K562 (cell line): Measurements from ENCODE around the gene METTL6.

ENCODE experiments used
- CBX5 ChIP-seq: IDR thresholded peaks from 2 replicates; pipeline ENCODE4 v1.6.1; 2014; ENCODE audit warnings: low read depth, borderline replicate concordance
- CTCF ChIP-seq, 3 experiments: IDR thresholded peaks in 2 of 3; conservative IDR thresholded peaks in 1 of 3; 2 replicates each; pipeline ENCODE4 v1.5.1; 2011 to 2012; ENCODE audit warnings: low read length in 3 of 3, mild to moderate bottlenecking in 3 of 3, control low read depth in 2 of 3, improper control_type of control experiment in 1 of 3, inconsistent platforms in 1 of 3, low read depth in 1 of 3, mixed read lengths in 1 of 3, moderate library complexity in 1 of 3; ENCODE audit not compliant: insufficient read depth in 2 of 3
- EZH2 ChIP-seq: IDR thresholded peaks from 2 replicates; pipeline ENCODE4 v1.6.1; 2012; ENCODE audit warnings: low read depth, mild to moderate bottlenecking, inconsistent platforms, low read length, borderline replicate concordance
- HDAC2 ChIP-seq: fragments of 450-650 bp; IDR thresholded peaks from 2 replicates; pipeline ENCODE4 v1.6.1; 2016; ENCODE audit warnings: mild to moderate bottlenecking
- IRF1 ChIP-seq: sonication (generic); formaldehyde crosslinking; IDR thresholded peaks from 2 replicates; pipeline ENCODE4 v1.8.0; 2022; ENCODE audit warnings: missing genetic modification reagents, mild to moderate bottlenecking, borderline replicate concordance
- IRF2 ChIP-seq: sonication (generic); formaldehyde crosslinking; IDR thresholded peaks from 2 replicates; pipeline ENCODE4 v1.8.1; 2022; ENCODE audit warnings: mild to moderate bottlenecking, missing genetic modification reagents
- KLF6 ChIP-seq: fragments of 250-450 bp; sonication (Bioruptor Pico); IDR thresholded peaks from 2 replicates; pipeline ENCODE4 v1.4.0; 2020; ENCODE audit warnings: mild to moderate bottlenecking, moderate library complexity, borderline replicate concordance
- MAX ChIP-seq: sonication (generic); formaldehyde crosslinking; IDR thresholded peaks from 2 replicates; pipeline ENCODE4 v1.9.0; 2022; ENCODE audit warnings: mild to moderate bottlenecking, missing genetic modification reagents
- PHF8 ChIP-seq: fragments of 200-600 bp; sonication (generic); IDR thresholded peaks from 2 replicates; pipeline ENCODE4 v1.6.1; 2012; ENCODE audit warnings: mixed run types, mild to moderate bottlenecking, inconsistent platforms, low read length, moderate library complexity, borderline replicate concordance
- POLR2A ChIP-seq: fragments of 450-650 bp; conservative IDR thresholded peaks from 2 replicates; pipeline ENCODE4 v1.6.1; 2016
- RAD21 ChIP-seq, 2 experiments: fragments of 250-450 bp in 1 of 2; fragments of 450-650 bp in 1 of 2; sonication (Bioruptor Pico) in 1 of 2; formaldehyde crosslinking in 1 of 2; IDR thresholded peaks in 1 of 2; conservative IDR thresholded peaks in 1 of 2; 2 replicates each; pipeline versions ENCODE4 v1.4.0 to v1.8.0; 2020 to 2022; ENCODE audit warnings: mild to moderate bottlenecking in 2 of 2, moderate library complexity in 1 of 2
- UBTF ChIP-seq, 2 experiments: IDR thresholded peaks; 2 replicates each; pipeline ENCODE4 v1.6.1; 2012; ENCODE audit warnings: improper control_type of control experiment in 2 of 2, low read depth in 2 of 2, low read length in 2 of 2, borderline replicate concordance in 1 of 2
- ZKSCAN8 ChIP-seq: fragments of 200-800 bp; sonication (Bioruptor generic); IDR thresholded peaks from 2 replicates; pipeline ENCODE4 v1.6.1; 2016; ENCODE audit warnings: missing genetic modification characterization, missing compliant biosample characterization

GRCh38 chr3:15404767-15405166 lies 22.6 kb downstream of the METTL6 start:
- TF ChIP-seq IRF2 (CRISPR knock-in tag): no peak
- no peak for TF ChIP-seq ZKSCAN8
- TF ChIP-seq MAX: no peak
- TF ChIP-seq UBTF (IDR thresholded peaks at IDR 0.05; ENCODE audit: borderline replicate concordance in 1 of 2, low read depth in 2 of 2, low read length in 2 of 2): no peak
- TF ChIP-seq POLR2A: no peak
- no peak for TF ChIP-seq CTCF (IDR thresholded peaks at IDR 0.05 in 2 of 3, conservative IDR thresholded peaks at IDR 0.05 in 1 of 3; ENCODE audit: insufficient read depth in 2 of 3, low read depth in 1 of 3, low read length in 3 of 3)
- TF ChIP-seq RAD21 (CRISPR knock-in tag; conservative IDR thresholded peaks at IDR 0.05 in 1 of 2, IDR thresholded peaks at IDR 0.05 in 1 of 2): no peak
- no peak for TF ChIP-seq IRF1 (CRISPR knock-in tag)
- TF ChIP-seq EZH2: no peak
- no peak for TF ChIP-seq PHF8
- no peak for TF ChIP-seq HDAC2
- TF ChIP-seq CBX5: no peak
- no peak for TF ChIP-seq KLF6 (CRISPR knock-in tag)
